HepG2 (cell line): ENCODE results near the gene ADAMTS2. TPM values are rescaled to one million over a fixed set of nuclear protein-coding genes. Genes with fewer than 3 reads are reported as not detected.

ENCODE experiments used
- ATAC-seq: fragments of 200-7000 bp; cut with Tn5 transposase; 3 replicates; pipeline ENCODE4 v1.9.1; 2020; ENCODE audit warnings: mild to moderate bottlenecking, moderate library complexity
- BruUV-seq: library from RNA; stranded (reverse); fragments of 400-500 nt; replicated peaks from 2 replicates; lab custom pipeline; 2021; lab: Mats Ljungman, UMichigan
- CTCF ChIA-PET: fragments of 300-600 bp; formaldehyde crosslinking; extraction: SDS; loops from one replicate; lab custom pipeline; 2021; ENCODE audit warnings: low total read pairs, inconsistent platforms, low intra/inter-chr PET ratio; lab: Yijun Ruan, JAX
- POLR2A ChIA-PET: fragments of 350-600 bp; sonication (Branson Sonifier 250); formaldehyde crosslinking; loops from one replicate; lab custom pipeline; 2020; ENCODE audit warnings: antibody characterized with exemption, inconsistent platforms; lab: Yijun Ruan, JAX
- DNase-seq: peaks from one replicate; pipeline ENCODE4 v3.0.0-alpha.2; 2015; ENCODE audit warnings: low spot score
- FAIRE-seq: peaks from 3 replicates; lab custom pipeline; 2011; peaks lifted over from hg19 to GRCh38; lab: Jason Lieb, UNC
- H2AFZ ChIP-seq: one replicate; pipeline ENCODE4 v1.6.1; 2011; ENCODE audit warnings: low read length, inconsistent platforms
- H3K27ac ChIP-seq: fragments of 300-600 bp; 3 replicates; pipeline ENCODE4 v1.8.0; 2011; ENCODE audit warnings: mixed run types, mild to moderate bottlenecking, mixed read lengths, low read length, inconsistent platforms; ENCODE audit not compliant: insufficient read depth; ENCODE audit errors: extremely low read length
- H3K27me3 ChIP-seq, 2 experiments: fragments of 200-600 bp in 1 of 2; 2 replicates in 1 of 2; 3 replicates in 1 of 2; pipeline versions ENCODE4 v1.6.0 to v1.8.0; 2011; ENCODE audit warnings: low read length in 2 of 2, mild to moderate bottlenecking in 2 of 2, moderate library complexity in 2 of 2, inconsistent platforms in 1 of 2; ENCODE audit not compliant: insufficient read depth in 2 of 2, control insufficient read depth in 1 of 2
- H3K36me3 ChIP-seq, 2 experiments: fragments of 200-600 bp in 1 of 2; replicated peaks in 1 of 2; 2 replicates in 1 of 2; 3 replicates in 1 of 2; pipeline versions ENCODE4 v1.5.1 to v1.8.0; 2011; ENCODE audit warnings: low read length in 2 of 2, inconsistent platforms in 1 of 2; ENCODE audit not compliant: insufficient read depth in 2 of 2, control insufficient read depth in 1 of 2
- H3K4me1 ChIP-seq: 2 replicates; pipeline ENCODE4 v1.5.1; 2012; ENCODE audit warnings: low read length, inconsistent platforms; ENCODE audit not compliant: insufficient read depth
- H3K4me2 ChIP-seq: 2 replicates; pipeline ENCODE4 v1.6.0; 2011; ENCODE audit warnings: low read depth, low read length, inconsistent platforms
- H3K4me3 ChIP-seq, 3 experiments: fragments of 200-600 bp in 1 of 3; sonication (generic), shearing (Covaris generic) in 1 of 3; replicated peaks in 1 of 3; 2 replicates each; pipeline ENCODE4 v1.5.1; 2011 to 2016; ENCODE audit warnings: low read length in 3 of 3, inconsistent platforms in 2 of 3, low read depth in 2 of 3, mild to moderate bottlenecking in 2 of 3, control low read depth in 1 of 3, mixed read lengths in 1 of 3; ENCODE audit not compliant: insufficient read depth in 1 of 3
- H3K79me2 ChIP-seq: one replicate; pipeline ENCODE4 v1.6.1; 2011; ENCODE audit warnings: low read length, inconsistent platforms; ENCODE audit not compliant: insufficient read depth
- H3K9ac ChIP-seq: 2 replicates; pipeline ENCODE4 v1.6.0; 2011; ENCODE audit warnings: mild to moderate bottlenecking, low read depth, low read length, inconsistent platforms; ENCODE audit not compliant: insufficient read depth
- H3K9me3 ChIP-seq: 2 replicates; pipeline ENCODE4 v1.5.1; 2012; ENCODE audit warnings: mild to moderate bottlenecking, low read length
- H4K20me1 ChIP-seq: 2 replicates; pipeline ENCODE4 v1.6.0; 2011; ENCODE audit warnings: inconsistent platforms, mild to moderate bottlenecking, low read length, moderate library complexity; ENCODE audit not compliant: insufficient read depth
- MAFG ChIP-seq: sonication (generic); formaldehyde crosslinking; IDR thresholded peaks from 2 replicates; pipeline ENCODE4 v1.5.1; 2020; ENCODE audit warnings: mild to moderate bottlenecking, missing genetic modification reagents
- MED8 ChIP-seq: sonication (generic); formaldehyde crosslinking; IDR thresholded peaks from 2 replicates; pipeline ENCODE4 v1.8.1; 2023; ENCODE audit warnings: mild to moderate bottlenecking, missing genetic modification reagents; ENCODE audit not compliant: insufficient replicate concordance
- SIX1 ChIP-seq: sonication (generic); formaldehyde crosslinking; IDR thresholded peaks from 2 replicates; pipeline ENCODE4 v1.4.0; 2020; ENCODE audit warnings: missing genetic modification reagents, borderline replicate concordance
- TCF7L2 ChIP-seq: IDR thresholded peaks from 2 replicates; pipeline ENCODE4 v1.6.1; 2011; ENCODE audit warnings: mild to moderate bottlenecking, low read depth, low read length, moderate library complexity
- THAP8 ChIP-seq: sonication (generic); formaldehyde crosslinking; IDR thresholded peaks from 2 replicates; pipeline ENCODE4 v1.5.1; 2020; ENCODE audit warnings: missing genetic modification reagents, mild to moderate bottlenecking, borderline replicate concordance
- ZGPAT ChIP-seq: IDR thresholded peaks from 2 replicates; pipeline ENCODE4 v1.6.1; 2016; ENCODE audit warnings: mild to moderate bottlenecking
- WGBS: methylation state at CpG from one replicate; pipeline ENCODE4 v1.1.6; 2017; ENCODE audit warnings: low lambda C conversion rate; 5-methylcytosine and 5-hydroxymethylcytosine counted together
- in situ Hi-C: cut with HindIII; loops from 2 replicates; pipeline ENCODE4 v1.10.0; 2017; ENCODE audit warnings: low pct_unique_long_range_greater_than_20kb; ENCODE audit not compliant: extremely low pct_ligation_motif_present
- intact Hi-C: fragments of 100-400 bp; cut with micrococcal nuclease; formaldehyde crosslinking; loops from one replicate; pipeline ENCODE4 v1.10.0; 2022; ENCODE audit not compliant: unreplicated experiment
- polyA plus RNA-seq, 8 experiments: library from polyadenylated mRNA; depleted of rRNA in 3 of 8; stranded (reverse) in 7 of 8; unstranded in 1 of 8; fragments of >200 nt; fragmentation: Illumina TruSeq in 4 of 8; extraction: Trizol in 4 of 8; gene quantifications; 2 replicates each; pipeline versions ENCODE4 v1.2.1 to v1.2.3, GENCODE V29; 2011 to 2016; ENCODE audit warnings: low read depth in 4 of 8, missing spikeins in 1 of 8, mixed read lengths in 1 of 8; ENCODE audit not compliant: insufficient read depth in 1 of 8
- total RNA-seq, 5 experiments: library from RNA; depleted of rRNA; stranded (reverse); fragments of >200 nt; fragmentation: Illumina TruSeq; extraction: Trizol; gene quantifications; 2 replicates each; pipeline ENCODE4 v1.2.3, GENCODE V29; 2016; ENCODE audit warnings: low read depth in 1 of 5

ADAMTS2 gene
- total and polyA plus RNA-seq, 2 of the 13 experiments (the other 11 are each of a cell fraction or from before 2014, with no cell fraction given) = 0.24 to 3.5 TPM

GRCh38 chr5:179232091-179232735 lies 113.0 kb downstream of the ADAMTS2 start:
- H3K9me3 ChIP-seq = no peaks in the 10 kb centered on the region
- WGBS = 48% methylated on average over 16 of the region's 17 CpGs
- DNase-seq = no peak
- H3K4me3 ChIP-seq = no peak overlapping the region
- TF ChIP-seq ZGPAT (CRISPR knock-in tag) (no peak), MAFG (CRISPR knock-in tag) (no peak), MED8 (CRISPR knock-in tag) (no peak), THAP8 (CRISPR knock-in tag) (no peak), SIX1 (CRISPR knock-in tag) (no peak), TCF7L2 (no peak)
- H3K27ac ChIP-seq = no peak overlapping the region
- no peak overlapping the region for H2AFZ ChIP-seq
- H3K27me3 ChIP-seq = peaks cover 0 to 15% of the 10 kb centered on the region in 2 experiments; a peak in 3 of 5 replicates
- POLR2A ChIA-PET = no interaction called here
- no peaks in the 10 kb centered on the region for H4K20me1 ChIP-seq
- no peak for FAIRE-seq
- in situ Hi-C loops = no loop called here
- no peaks in the 10 kb centered on the region for H3K4me1 ChIP-seq
- no peak overlapping the region for H3K9ac ChIP-seq
- intact Hi-C loops = no loop called here
- no peak for ATAC-seq
- no peaks in the 10 kb centered on the region for H3K79me2 ChIP-seq
- CTCF ChIA-PET = no interaction called here
- no peaks in the 10 kb centered on the region for H3K36me3 ChIP-seq
- H3K4me2 ChIP-seq = no peak overlapping the region
- BruUV-seq = no TSS peak
